ENCODE results near the gene THSD4. TPM values are rescaled to one million over a fixed set of nuclear protein-coding genes. Genes with fewer than 3 reads are reported as not detected.

THSD4 gene
- polyA plus RNA-seq, 1 experiment, result 18.8 TPM

- no peak for DNase-seq (ENCODE audit: low read depth)
- H3K4me3 ChIP-seq (ENCODE audit: low read depth, low read length), result no peak overlapping the region
- no peak for TF ChIP-seq CTCF (IDR thresholded peaks at IDR 0.05; ENCODE audit: insufficient read depth, low read depth, low read length)
- ChIA-PET POLR2A (no interaction called here), CTCF (interaction anchor here (1.3 to 2.3 kb wide), 3 partner anchors 279 to 350 kb away, joined by 3 to 12 read pairs (median 8); no protein-coding TSS in a partner anchor)
- H3K36me3 ChIP-seq (ENCODE audit: control insufficient read depth, insufficient read depth, low read length), result peaks cover 3% of the 10 kb centered on the region; the same call in 1 of the 2 replicates
- H3K27me3 ChIP-seq (ENCODE audit: control insufficient read depth, insufficient read depth, low read length), result no peaks in the 10 kb centered on the region
Observed at GRCh38 chr15:71451130-71451529, 335.9 kb downstream of the THSD4 start.

GRCh38 chr15:71452893-71453292 lies 337.6 kb downstream of the THSD4 start:
- no peak for DNase-seq (ENCODE audit: low read depth)
- Histone ChIP-seq H3K27me3 (ENCODE audit: control insufficient read depth, insufficient read depth, low read length) (no peaks in the 10 kb centered on the region), H3K36me3 (ENCODE audit: control insufficient read depth, insufficient read depth, low read length) (peaks cover 3% of the 10 kb centered on the region; the same call in 1 of the 2 replicates), H3K4me3 (ENCODE audit: low read depth, low read length) (no peak overlapping the region)
- CTCF ChIA-PET, result interaction anchor here (1.0 to 1.2 kb wide), 3 partner anchors 277 to 349 kb away, joined by 3 read pairs; no protein-coding TSS in a partner anchor
- POLR2A ChIA-PET, result no interaction called here
- TF ChIP-seq CTCF (IDR thresholded peaks at IDR 0.05; ENCODE audit: insufficient read depth, low read depth, low read length), result no peak

GRCh38 chr15:71454462-71454996 lies 339.3 kb downstream of the THSD4 start:
- CTCF ChIA-PET, result no interaction called here

GRCh38 chr15:71455107-71455506 lies 339.8 kb downstream of the THSD4 start:
- DNase-seq (ENCODE audit: low read depth), result no peak
- H3K36me3 ChIP-seq (ENCODE audit: control insufficient read depth, insufficient read depth, low read length), result peaks cover 3% of the 10 kb centered on the region; the same call in 1 of the 2 replicates
- POLR2A ChIA-PET, result no interaction called here
- TF ChIP-seq CTCF (IDR thresholded peaks at IDR 0.05; ENCODE audit: insufficient read depth, low read depth, low read length), result no peak
- no peak overlapping the region for H3K4me3 ChIP-seq (ENCODE audit: low read depth, low read length)
- CTCF ChIA-PET, result no interaction called here
- H3K27me3 ChIP-seq (ENCODE audit: control insufficient read depth, insufficient read depth, low read length), result no peaks in the 10 kb centered on the region

More at GRCh38 chr15:71454462-71454996, 339.3 kb downstream of the THSD4 start:
- H3K27me3 ChIP-seq (ENCODE audit: control insufficient read depth, insufficient read depth, low read length), result no peaks in the 10 kb centered on the region
- TF ChIP-seq CTCF (IDR thresholded peaks at IDR 0.05; ENCODE audit: insufficient read depth, low read depth, low read length), result no peak
- H3K36me3 ChIP-seq (ENCODE audit: control insufficient read depth, insufficient read depth, low read length), result peaks cover 3% of the 10 kb centered on the region; the same call in 1 of the 2 replicates
- no peak for DNase-seq (ENCODE audit: low read depth)
- no peak overlapping the region for H3K4me3 ChIP-seq (ENCODE audit: low read depth, low read length)
- POLR2A ChIA-PET, result no interaction called here

GRCh38 chr15:71455878-71456277 lies 340.6 kb downstream of the THSD4 start:
- no peaks in the 10 kb centered on the region for H3K27me3 ChIP-seq (ENCODE audit: control insufficient read depth, insufficient read depth, low read length)
- H3K4me3 ChIP-seq (ENCODE audit: low read depth, low read length), result no peak overlapping the region
- H3K36me3 ChIP-seq (ENCODE audit: control insufficient read depth, insufficient read depth, low read length), result peaks cover 3% of the 10 kb centered on the region; the same call in 1 of the 2 replicates
- TF ChIP-seq CTCF (IDR thresholded peaks at IDR 0.05; ENCODE audit: insufficient read depth, low read depth, low read length), result no peak
- no peak for DNase-seq (ENCODE audit: low read depth)
- ChIA-PET POLR2A (no interaction called here), CTCF (no interaction called here)

All from BJ (cell line).